IMR-90 (cell line): ENCODE measurements around the gene SLC28A3. TPM values are rescaled to one million over a fixed set of nuclear protein-coding genes. Genes with fewer than 3 reads are reported as not detected.

Source experiments
- ATAC-seq: fragments of 200-7000 bp; cut with Tn5 transposase; 2 replicates; pipeline ENCODE4 v1.9.1; 2020; ENCODE audit warnings: low read depth, mild to moderate bottlenecking, moderate library complexity
- BruUV-seq: library from RNA; stranded (reverse); fragments of 400-500 nt; replicated peaks from 2 replicates; lab custom pipeline; 2021; lab: Mats Ljungman, UMichigan
- CTCF ChIA-PET: fragments of 300-600 bp; formaldehyde crosslinking; extraction: SDS; loops from one replicate; lab custom pipeline; 2021; ENCODE audit warnings: antibody characterized with exemption; lab: Yijun Ruan, JAX
- POLR2A ChIA-PET: fragments of 300-600 bp; sonication (Branson Sonifier 250); formaldehyde crosslinking; loops from one replicate; lab custom pipeline; 2022; ENCODE audit warnings: antibody characterized with exemption; ENCODE audit not compliant: unreplicated experiment; lab: Charles Lee
- DNase-seq: peaks from one replicate; pipeline ENCODE4 v3.0.0; 2013
- H2AFZ ChIP-seq: replicated peaks from 2 replicates; pipeline ENCODE3; 2013; ENCODE audit warnings: low read length, mild to moderate bottlenecking; ENCODE audit not compliant: poor library complexity
- H2AK5ac ChIP-seq: 2 replicates; pipeline ENCODE4 v1.6.1; 2013; ENCODE audit warnings: low read depth, low read length, inconsistent platforms
- H2AK9ac ChIP-seq: replicated peaks from 2 replicates; pipeline ENCODE3; 2013; ENCODE audit warnings: mild to moderate bottlenecking, low read depth, low read length, moderate library complexity; ENCODE audit not compliant: poor library complexity
- H2BK120ac ChIP-seq: 2 replicates; pipeline ENCODE4 v1.6.1; 2013; ENCODE audit warnings: low read depth, low read length, inconsistent platforms
- H2BK15ac ChIP-seq: 3 replicates; pipeline ENCODE4 v1.6.1; 2013; ENCODE audit warnings: low read depth, low read length, inconsistent platforms
- H2BK20ac ChIP-seq: 2 replicates; pipeline ENCODE4 v1.6.1; 2013; ENCODE audit warnings: low read depth, mild to moderate bottlenecking, inconsistent platforms, low read length, moderate library complexity
- H2BK5ac ChIP-seq: 2 replicates; pipeline ENCODE4 v1.6.1; 2013; ENCODE audit warnings: mild to moderate bottlenecking, low read depth, low read length, inconsistent platforms; ENCODE audit not compliant: poor library complexity, severe bottlenecking
- H3K14ac ChIP-seq: replicated peaks from 2 replicates; pipeline ENCODE4 v1.6.1; 2013; ENCODE audit warnings: low read depth, low read length, inconsistent platforms
- H3K18ac ChIP-seq: 2 replicates; pipeline ENCODE4 v1.6.1; 2013; ENCODE audit warnings: low read depth, low read length, control low read depth
- H3K23ac ChIP-seq: 2 replicates; pipeline ENCODE4 v1.6.1; 2013; ENCODE audit warnings: low read depth, low read length, inconsistent platforms
- H3K27ac ChIP-seq: 2 replicates; pipeline ENCODE4 v1.5.1; 2013; ENCODE audit warnings: mild to moderate bottlenecking, control low read depth, low read length; ENCODE audit not compliant: insufficient read depth
- H3K27me3 ChIP-seq: 2 replicates; pipeline ENCODE4 v1.6.1; 2013; ENCODE audit warnings: low read length; ENCODE audit not compliant: control insufficient read depth, insufficient read depth
- H3K36me3 ChIP-seq: 2 replicates; pipeline ENCODE4 v1.6.1; 2013; ENCODE audit warnings: low read length, mixed read lengths; ENCODE audit not compliant: control insufficient read depth, insufficient read depth
- H3K4ac ChIP-seq: 2 replicates; pipeline ENCODE4 v1.6.1; 2013; ENCODE audit warnings: low read depth, low read length, inconsistent platforms
- H3K4me1 ChIP-seq: 2 replicates; pipeline ENCODE4 v1.6.1; 2013; ENCODE audit warnings: low read length, mixed read lengths; ENCODE audit not compliant: control insufficient read depth, insufficient read depth
- H3K4me2 ChIP-seq: 2 replicates; pipeline ENCODE4 v1.6.1; 2013; ENCODE audit warnings: low read depth, mild to moderate bottlenecking, control low read depth, low read length, moderate library complexity
- H3K4me3 ChIP-seq: 2 replicates; pipeline ENCODE4 v1.5.1; 2013; ENCODE audit warnings: low read depth, mild to moderate bottlenecking, control low read depth, low read length, moderate library complexity; ENCODE audit not compliant: insufficient read depth
- H3K56ac ChIP-seq: 2 replicates; pipeline ENCODE4 v1.6.1; 2013; ENCODE audit warnings: low read length, inconsistent platforms; ENCODE audit not compliant: insufficient read depth; ENCODE audit errors: extremely low read depth
- H3K79me1 ChIP-seq, 2 experiments: 2 replicates each; pipeline ENCODE4 v1.6.1; 2013; ENCODE audit warnings: low read length in 2 of 2, inconsistent platforms in 1 of 2, low read depth in 1 of 2
- H3K9ac ChIP-seq: 2 replicates; pipeline ENCODE4 v1.6.1; 2013; ENCODE audit warnings: low read depth, low read length, control low read depth
- H3K9me1 ChIP-seq: 2 replicates; pipeline ENCODE4 v1.6.1; 2013; ENCODE audit warnings: low read length, inconsistent platforms; ENCODE audit not compliant: insufficient read depth
- H3K9me3 ChIP-seq: 2 replicates; pipeline ENCODE4 v1.6.1; 2013; ENCODE audit warnings: low read length; ENCODE audit not compliant: control insufficient read depth, insufficient read depth
- H4K20me1 ChIP-seq: 2 replicates; pipeline ENCODE4 v1.6.1; 2013; ENCODE audit warnings: low read length, inconsistent platforms; ENCODE audit not compliant: insufficient read depth
- H4K5ac ChIP-seq: 2 replicates; pipeline ENCODE4 v1.6.1; 2013; ENCODE audit warnings: mild to moderate bottlenecking, low read depth, low read length, control low read depth
- H4K8ac ChIP-seq, 2 experiments: 2 replicates each; pipeline ENCODE4 v1.6.1; 2013; ENCODE audit warnings: low read depth in 2 of 2, low read length in 2 of 2, control low read depth in 1 of 2, inconsistent platforms in 1 of 2
- H4K91ac ChIP-seq: 2 replicates; pipeline ENCODE4 v1.6.1; 2013; ENCODE audit warnings: low read depth, low read length, inconsistent platforms; ENCODE audit not compliant: insufficient read depth
- BHLHE40 ChIP-seq: fragments of 150-350 bp; IDR thresholded peaks from 2 replicates; pipeline ENCODE4 v1.6.1; 2016; ENCODE audit warnings: mild to moderate bottlenecking, low read depth, low read length
- CEBPB ChIP-seq: IDR thresholded peaks from 2 replicates; pipeline ENCODE4 v1.6.1; 2012; ENCODE audit warnings: low read depth, low read length, improper control_type of control experiment
- CTCF ChIP-seq: conservative IDR thresholded peaks from 2 replicates; pipeline ENCODE4 v1.5.1; 2012; ENCODE audit warnings: mild to moderate bottlenecking, low read depth, low read length, improper control_type of control experiment
- ELK1 ChIP-seq: fragments of 150-350 bp; IDR thresholded peaks from 2 replicates; pipeline ENCODE4 v1.6.1; 2016; ENCODE audit warnings: low read depth, mild to moderate bottlenecking, low read length, moderate library complexity, borderline replicate concordance
- FOS ChIP-seq: fragments of 150-350 bp; IDR thresholded peaks from 2 replicates; pipeline ENCODE4 v1.6.1; 2016; ENCODE audit warnings: low read depth, low read length
- MAFK ChIP-seq: IDR thresholded peaks from 2 replicates; pipeline ENCODE4 v1.6.1; 2012; ENCODE audit warnings: low read depth, low read length, improper control_type of control experiment
- MAZ ChIP-seq: IDR thresholded peaks from 2 replicates; pipeline ENCODE4 v1.6.1; 2012; ENCODE audit warnings: low read depth, mild to moderate bottlenecking, low read length, improper control_type of control experiment, moderate library complexity, borderline replicate concordance
- MXI1 ChIP-seq: IDR thresholded peaks from 2 replicates; pipeline ENCODE4 v1.6.1; 2012; ENCODE audit warnings: low read depth, mild to moderate bottlenecking, low read length, moderate library complexity, borderline replicate concordance
- NFE2L2 ChIP-seq: fragments of 150-350 bp; IDR thresholded peaks from 2 replicates; pipeline ENCODE4 v1.6.1; 2016; ENCODE audit warnings: low read depth, mild to moderate bottlenecking, low read length
- POLR2A ChIP-seq: IDR thresholded peaks from 2 replicates; pipeline ENCODE4 v1.6.1; 2012; ENCODE audit warnings: mild to moderate bottlenecking, low read depth, low read length
- RAD21 ChIP-seq: IDR thresholded peaks from 2 replicates; pipeline ENCODE4 v1.6.1; 2012; ENCODE audit warnings: low read length, improper control_type of control experiment
- RCOR1 ChIP-seq: IDR thresholded peaks from 2 replicates; pipeline ENCODE4 v1.6.1; 2012; ENCODE audit warnings: mild to moderate bottlenecking, low read length, improper control_type of control experiment; ENCODE audit not compliant: insufficient replicate concordance
- RFX5 ChIP-seq: IDR thresholded peaks from 2 replicates; pipeline ENCODE4 v1.8.0; 2012; ENCODE audit warnings: low read depth, mild to moderate bottlenecking, low read length, moderate library complexity
- SMC3 ChIP-seq: fragments of 150-350 bp; IDR thresholded peaks from 2 replicates; pipeline ENCODE4 v1.6.1; 2016; ENCODE audit warnings: low read depth, mild to moderate bottlenecking, antibody characterized with exemption, low read length, moderate library complexity
- USF2 ChIP-seq: fragments of 150-350 bp; IDR thresholded peaks from 2 replicates; pipeline ENCODE4 v1.6.1; 2017; ENCODE audit warnings: mild to moderate bottlenecking, antibody characterized with exemption, low read length, low read depth
- WGBS, 2 experiments: methylation state at CpG; one replicate each; pipeline versions ENCODE4 v1.1.5 to v1.1.7; 2013; ENCODE audit warnings: missing lambda C conversion rate in 2 of 2; ENCODE audit not compliant: insufficient read length in 1 of 2; ENCODE audit errors: extremely low coverage in 2 of 2; 5-methylcytosine and 5-hydroxymethylcytosine counted together
- dilution Hi-C: fragments of 300-500 bp; cut with HindIII; formaldehyde crosslinking; loops from one replicate; pipeline ENCODE4 v1.14.3; 2018; ENCODE audit warnings: low sequenced_read_pairs; ENCODE audit not compliant: unreplicated experiment
- in situ Hi-C: fragments of 300-500 bp; cut with MboI; formaldehyde crosslinking; loops from 3 replicates; pipeline ENCODE4 v1.14.3; 2019; ENCODE audit warnings: low sequenced_read_pairs, inconsistent platforms, mixed read lengths
- intact Hi-C: fragments of 100-400 bp; cut with micrococcal nuclease; formaldehyde crosslinking; loops from 2 replicates; pipeline ENCODE4 v1.10.0; 2022
- polyA plus RNA-seq, 3 experiments: library from polyadenylated mRNA; depleted of rRNA; stranded (reverse); fragments of >200 nt; gene quantifications; 2 replicates each; pipeline ENCODE4 v1.2.3, GENCODE V29; 2012; ENCODE audit warnings: low replicate concordance in 1 of 3
- total RNA-seq: library from RNA; depleted of rRNA; stranded (reverse); fragments of >200 nt; gene quantifications from 2 replicates; pipeline ENCODE4 v1.2.3, GENCODE V29; 2012

SLC28A3 gene
- total and polyA plus RNA-seq, 2 of the 4 experiments (the other 2 are of a cell fraction): 1.1 to 2.2 TPM

GRCh38 chr9:84255696-84256095, 84.9 kb downstream of the SLC28A3 start:
- H4K20me1 ChIP-seq: no peaks in the 10 kb centered on the region
- H3K27ac ChIP-seq: no peak overlapping the region
- no peaks in the 10 kb centered on the region for H3K4me1 ChIP-seq
- H2BK5ac ChIP-seq: no peak overlapping the region
- H3K4me2 ChIP-seq: no peak overlapping the region
- in situ Hi-C loops: no loop called here
- no peak overlapping the region for H2BK20ac ChIP-seq
- no peaks in the 10 kb centered on the region for H3K9me3 ChIP-seq
- no peak overlapping the region for H2AK9ac ChIP-seq
- H4K5ac ChIP-seq: no peak overlapping the region
- no peak overlapping the region for H4K8ac ChIP-seq
- ATAC-seq: no peak
- H3K23ac ChIP-seq: no peak overlapping the region
- H4K91ac ChIP-seq: no peak overlapping the region
- H2BK15ac ChIP-seq: no peak overlapping the region
- intact Hi-C loops: no loop called here
- H3K4ac ChIP-seq: no peak overlapping the region
- H3K27me3 ChIP-seq: peaks cover 23% of the 10 kb centered on the region
- no peak overlapping the region for H3K56ac ChIP-seq
- no peak overlapping the region for H3K18ac ChIP-seq
- H3K4me3 ChIP-seq: no peak overlapping the region
- H3K9ac ChIP-seq: no peak overlapping the region
- CTCF ChIA-PET: interaction anchor here (1.3 kb wide), 1 partner anchor 319 kb away, joined by 8 read pairs; no protein-coding TSS in a partner anchor
- no peaks in the 10 kb centered on the region for H3K79me1 ChIP-seq
- no TSS peak for BruUV-seq
- H2AK5ac ChIP-seq: no peak overlapping the region
- POLR2A ChIA-PET: no interaction called here
- H3K14ac ChIP-seq: no peak overlapping the region
- WGBS, 2 experiments: no CpG with 5 or more reads among the region's 4 CpGs
- H2AFZ ChIP-seq: no peak overlapping the region
- dilution Hi-C loops: no loop called here
- H2BK120ac ChIP-seq: no peak overlapping the region
- no peaks in the 10 kb centered on the region for H3K36me3 ChIP-seq
- no peaks in the 10 kb centered on the region for H3K9me1 ChIP-seq
- TF ChIP-seq MXI1: no peak
- no peak for TF ChIP-seq MAZ
- no peak for TF ChIP-seq SMC3
- no peak for TF ChIP-seq FOS
- TF ChIP-seq NFE2L2: no peak
- TF ChIP-seq USF2: no peak
- no peak for TF ChIP-seq RCOR1
- TF ChIP-seq MAFK: no peak
- no peak for TF ChIP-seq CEBPB
- no peak for TF ChIP-seq BHLHE40
- TF ChIP-seq POLR2A: no peak
- TF ChIP-seq CTCF: no peak
- no peak for TF ChIP-seq ELK1
- no peak for TF ChIP-seq RAD21
- TF ChIP-seq RFX5: no peak
- DNase-seq: no peak
